Cardiac muscle cell (in vitro differentiated cells and primary cell): ENCODE data around the gene CDC42BPB. TPM values are rescaled to one million over a fixed set of nuclear protein-coding genes. Genes with fewer than 3 reads are reported as not detected.

ENCODE experiments used
- DNase-seq, 2 donors: peaks; one replicate each; pipeline versions ENCODE4 v3.0.0 to v3.0.0-alpha.2; 2010 to 2017; ENCODE audit warnings: low read depth in 1 of 2, low spot score in 1 of 2
- H3K27ac ChIP-seq: fragments of 200-600 bp; sonication (generic); 2 replicates; pipeline ENCODE4 v1.5.1; 2016
- H3K27me3 ChIP-seq: fragments of 200-600 bp; sonication (generic); 2 replicates; pipeline ENCODE4 v1.6.0; 2016; ENCODE audit warnings: control low read depth
- H3K36me3 ChIP-seq: fragments of 200-600 bp; sonication (generic); 2 replicates; pipeline ENCODE4 v1.5.1; 2016; ENCODE audit warnings: control low read depth
- H3K4me1 ChIP-seq: fragments of 200-600 bp; sonication (generic); 2 replicates; pipeline ENCODE4 v1.8.1; 2017; ENCODE audit warnings: low read depth, mild to moderate bottlenecking, mixed run types
- H3K4me3 ChIP-seq: fragments of 200-600 bp; sonication (generic); 2 replicates; pipeline ENCODE4 v1.5.1; 2016; ENCODE audit warnings: mild to moderate bottlenecking
- H3K9me3 ChIP-seq: fragments of 200-600 bp; sonication (generic); 2 replicates; pipeline ENCODE4 v1.5.1; 2017; ENCODE audit warnings: low read depth, mild to moderate bottlenecking, control low read depth
- CTCF ChIP-seq: IDR thresholded peaks from 2 replicates; pipeline ENCODE4 v1.5.1; 2012; ENCODE audit warnings: low read depth, mild to moderate bottlenecking, low read length
- polyA plus RNA-seq: library from polyadenylated mRNA; unstranded; fragments of >200 nt; fragmentation: Nextera tagmentation; extraction: Ambion mirVana; gene quantifications from 2 replicates; pipeline ENCODE4 v1.2.1, GENCODE V29; 2016
- total RNA-seq: library from RNA; depleted of rRNA; stranded (reverse); fragments of >200 nt; gene quantifications from 2 replicates; pipeline ENCODE4 v1.2.3, GENCODE V29; 2016

Gene CDC42BPB
- total and polyA plus RNA-seq, 2 experiments from 2014 or later = 18.9 to 91.6 TPM

GRCh38 chr14:102964152-102964730 lies 93.1 kb downstream of the CDC42BPB start:
- Histone ChIP-seq H3K36me3 (peaks cover 75% of the 10 kb centered on the region), H3K4me3 (no peak overlapping the region), H3K27me3 (no peaks in the 10 kb centered on the region), H3K4me1 (no peaks in the 10 kb centered on the region), H3K27ac (no peak overlapping the region), H3K9me3 (no peaks in the 10 kb centered on the region)
- no peak for TF ChIP-seq CTCF
- DNase-seq = no peak

- peaks cover 71% of the 10 kb centered on the region for H3K36me3 ChIP-seq
- no peak for DNase-seq
Measured at GRCh38 chr14:102962111-102962627, 95.2 kb downstream of the CDC42BPB start.

GRCh38 chr14:102958461-102958860 lies 98.9 kb downstream of the CDC42BPB start:
- H3K27me3 ChIP-seq = no peaks in the 10 kb centered on the region
- H3K4me1 ChIP-seq = peaks cover 4% of the 10 kb centered on the region
- no peak overlapping the region for H3K4me3 ChIP-seq
- no peak overlapping the region for H3K27ac ChIP-seq
- TF ChIP-seq CTCF = no peak
- H3K36me3 ChIP-seq = peaks cover 58% of the 10 kb centered on the region
- no peaks in the 10 kb centered on the region for H3K9me3 ChIP-seq
- no peak for DNase-seq

More at GRCh38 chr14:102962111-102962627, 95.2 kb downstream of the CDC42BPB start:
- no peaks in the 10 kb centered on the region for H3K27me3 ChIP-seq
- no peak for TF ChIP-seq CTCF
- no peaks in the 10 kb centered on the region for H3K9me3 ChIP-seq
- no peak overlapping the region for H3K4me3 ChIP-seq
- H3K27ac ChIP-seq = no peak overlapping the region
- H3K4me1 ChIP-seq = no peaks in the 10 kb centered on the region

GRCh38 chr14:102957222-102957621 lies 100.1 kb downstream of the CDC42BPB start:
- no peak for DNase-seq
- no peaks in the 10 kb centered on the region for H3K9me3 ChIP-seq
- H3K36me3 ChIP-seq = peaks cover 52% of the 10 kb centered on the region
- no peak for TF ChIP-seq CTCF
- H3K27ac ChIP-seq = no peak overlapping the region
- no peaks in the 10 kb centered on the region for H3K27me3 ChIP-seq
- H3K4me1 ChIP-seq = peaks cover 9% of the 10 kb centered on the region
- no peak overlapping the region for H3K4me3 ChIP-seq

- no peak overlapping the region for H3K4me3 ChIP-seq
- H3K36me3 ChIP-seq = peaks cover 39% of the 10 kb centered on the region
- DNase-seq = no peak
- peaks cover 16% of the 10 kb centered on the region for H3K4me1 ChIP-seq
- no peaks in the 10 kb centered on the region for H3K9me3 ChIP-seq
- H3K27ac ChIP-seq = no peak overlapping the region
- no peaks in the 10 kb centered on the region for H3K27me3 ChIP-seq
- no peak for TF ChIP-seq CTCF
Measured at GRCh38 chr14:102955636-102956408, 101.5 kb downstream of the CDC42BPB start.
